ENCODE measurements around the gene HNF1A.

The HNF1A gene

GRCh38 chr12:120961604-120962531, 16.5 kb upstream of the HNF1A start:
- TF ChIP-seq POLR2AphosphoS5 (IDR thresholded peaks at IDR 0.05; ENCODE audit: low read depth, low read length) = no peak
- no peak for TF ChIP-seq TAF1 (IDR thresholded peaks at IDR 0.05; ENCODE audit: borderline replicate concordance, low read depth, low read length)
- TF ChIP-seq POLR2A (IDR thresholded peaks at IDR 0.05; ENCODE audit: low read depth, low read length) = no peak
- no peak for DNase-seq (ENCODE audit: insufficient read length)

GRCh38 chr12:120962532-120963020, 15.8 kb upstream of the HNF1A start:
- DNase-seq (ENCODE audit: insufficient read length) (no peak), FAIRE-seq (no peak)
- TF ChIP-seq POLR2AphosphoS5 (IDR thresholded peaks at IDR 0.05; ENCODE audit: low read depth, low read length) (no peak), POLR2A (IDR thresholded peaks at IDR 0.05; ENCODE audit: low read depth, low read length) (no peak), TAF1 (IDR thresholded peaks at IDR 0.05; ENCODE audit: borderline replicate concordance, low read depth, low read length) (no peak)

More at GRCh38 chr12:120961604-120962531, 16.5 kb upstream of the HNF1A start:
- no peak for FAIRE-seq

GRCh38 chr12:120964298-120964697, 14.0 kb upstream of the HNF1A start:
- DNase-seq (ENCODE audit: insufficient read length) = no peak
- FAIRE-seq = no peak
- TF ChIP-seq POLR2A (IDR thresholded peaks at IDR 0.05; ENCODE audit: low read depth, low read length) = no peak
- TF ChIP-seq TAF1 (IDR thresholded peaks at IDR 0.05; ENCODE audit: borderline replicate concordance, low read depth, low read length) = no peak
- no peak for TF ChIP-seq POLR2AphosphoS5 (IDR thresholded peaks at IDR 0.05; ENCODE audit: low read depth, low read length)

- FAIRE-seq = no peak
- TF ChIP-seq POLR2AphosphoS5 (IDR thresholded peaks at IDR 0.05; ENCODE audit: low read depth, low read length) = no peak
- no peak for TF ChIP-seq TAF1 (IDR thresholded peaks at IDR 0.05; ENCODE audit: borderline replicate concordance, low read depth, low read length)
- TF ChIP-seq POLR2A (IDR thresholded peaks at IDR 0.05; ENCODE audit: low read depth, low read length) = no peak
Observed at GRCh38 chr12:120965534-120966091, 12.7 kb upstream of the HNF1A start.

DNA sequence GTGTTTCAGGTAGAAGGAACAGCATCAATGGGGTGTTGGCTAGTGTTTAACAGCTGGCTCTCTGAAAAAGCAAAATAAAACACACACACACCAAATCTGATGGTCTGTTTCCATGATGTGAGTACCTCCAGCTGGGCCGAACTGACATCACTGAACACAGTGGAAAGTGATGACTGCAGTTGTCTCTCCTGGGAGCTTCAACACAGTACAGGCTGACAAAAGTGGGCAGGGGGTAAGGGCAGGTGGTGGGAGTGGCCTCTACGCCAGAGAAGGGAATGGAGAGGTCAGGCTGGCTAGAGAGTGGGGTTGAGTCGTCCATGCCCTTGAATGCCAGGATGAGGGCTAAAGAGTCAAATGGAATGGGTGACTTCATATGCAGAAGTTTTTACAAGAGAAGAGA, 8.0 kb upstream of the HNF1A start:
- FAIRE-seq (no peak), DNase-seq (ENCODE audit: insufficient read length) (no peak)
- TF ChIP-seq TAF1 (IDR thresholded peaks at IDR 0.05; ENCODE audit: borderline replicate concordance, low read depth, low read length) = no peak
- no peak for TF ChIP-seq POLR2A (IDR thresholded peaks at IDR 0.05; ENCODE audit: low read depth, low read length)
- no peak for TF ChIP-seq POLR2AphosphoS5 (IDR thresholded peaks at IDR 0.05; ENCODE audit: low read depth, low read length)

More at GRCh38 chr12:120965534-120966091, 12.7 kb upstream of the HNF1A start:
- DNase-seq (ENCODE audit: insufficient read length) = no peak

- no peak for DNase-seq (ENCODE audit: insufficient read length)
- peak; percentile 89 for FAIRE-seq
Observed at GRCh38 chr12:120971299-120972180, 6.8 kb upstream of the HNF1A start.

DNA sequence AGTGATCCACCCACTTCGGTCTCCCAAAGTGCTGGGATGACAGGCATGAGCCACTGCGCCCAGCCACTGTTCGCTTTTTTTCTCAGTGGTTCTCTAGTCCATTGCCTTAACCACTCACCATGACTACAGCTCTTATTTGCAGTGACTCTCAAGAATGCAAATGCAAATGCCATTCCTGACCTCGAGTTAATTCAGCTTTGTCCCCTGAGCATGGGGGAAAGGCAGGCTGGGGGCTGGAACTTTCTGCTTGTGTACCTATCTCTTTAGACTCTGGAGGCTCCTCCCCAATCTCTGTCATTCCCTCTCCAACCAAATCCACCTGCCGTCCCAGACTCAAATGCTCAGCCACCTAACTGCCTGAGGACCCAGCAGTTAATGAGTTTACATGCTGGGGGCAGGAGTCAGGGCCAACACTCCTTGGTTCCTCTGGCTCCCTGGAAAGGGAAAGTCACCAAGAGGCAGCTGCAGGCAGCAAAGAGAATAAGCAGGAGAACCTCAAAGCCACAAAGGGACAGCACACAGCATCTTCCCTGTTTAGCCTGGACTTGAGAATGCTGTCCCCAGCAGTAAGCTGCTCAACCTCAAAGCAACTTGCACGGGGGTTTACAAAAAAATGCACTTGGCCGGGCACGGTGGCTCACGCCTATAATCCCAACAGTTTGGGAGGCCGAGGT, 5.3 kb upstream of the HNF1A start:
- DNase-seq (ENCODE audit: insufficient read length) (no peak), FAIRE-seq (no peak)
- TF ChIP-seq POLR2AphosphoS5 (IDR thresholded peaks at IDR 0.05; ENCODE audit: low read depth, low read length) (no peak), TAF1 (IDR thresholded peaks at IDR 0.05; ENCODE audit: borderline replicate concordance, low read depth, low read length) (no peak), POLR2A (IDR thresholded peaks at IDR 0.05; ENCODE audit: low read depth, low read length) (no peak)

More at GRCh38 chr12:120971299-120972180, 6.8 kb upstream of the HNF1A start:
- no peak for TF ChIP-seq POLR2A (IDR thresholded peaks at IDR 0.05; ENCODE audit: low read depth, low read length)
- no peak for TF ChIP-seq POLR2AphosphoS5 (IDR thresholded peaks at IDR 0.05; ENCODE audit: low read depth, low read length)
- no peak for TF ChIP-seq TAF1 (IDR thresholded peaks at IDR 0.05; ENCODE audit: borderline replicate concordance, low read depth, low read length)

DNA sequence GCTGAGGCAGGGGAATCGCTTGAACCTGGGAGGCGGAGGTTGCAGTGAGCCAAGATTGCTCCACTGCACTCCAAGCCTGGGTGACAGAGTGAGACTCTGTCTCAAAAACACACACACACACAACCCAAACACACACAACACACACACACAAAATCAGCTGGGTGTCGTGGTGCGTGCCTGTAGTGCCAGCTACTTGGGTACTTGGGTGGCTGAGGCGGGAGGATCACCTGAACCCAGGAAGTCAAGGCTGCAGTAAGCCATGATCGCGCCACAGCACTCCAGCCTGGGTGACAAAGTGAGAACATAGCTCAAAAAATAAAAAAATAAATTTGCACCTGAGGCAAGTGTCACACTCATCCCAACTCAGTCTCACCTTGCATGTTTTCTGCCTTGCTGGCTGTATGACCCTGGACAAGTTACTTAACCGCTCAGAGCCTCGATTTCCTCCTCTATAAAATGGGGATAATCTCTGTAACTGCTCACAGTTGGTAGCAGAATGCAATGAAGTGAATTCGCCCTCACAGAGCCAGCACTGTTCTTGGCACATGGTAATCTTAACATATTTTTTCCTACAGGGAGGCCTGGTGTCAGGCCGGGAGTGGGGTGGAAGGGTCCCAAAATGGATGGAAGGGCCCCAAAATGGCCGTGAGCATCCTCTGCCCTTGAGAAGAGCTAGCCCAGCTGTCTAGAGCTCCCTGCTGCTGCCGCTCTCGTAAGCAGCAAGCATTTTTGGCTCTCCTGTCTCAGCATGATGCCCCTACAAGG, 630 bp upstream of the HNF1A start:
- DNase-seq (ENCODE audit: insufficient read length) (no peak), FAIRE-seq (no peak)
- TF ChIP-seq TAF1 (IDR thresholded peaks at IDR 0.05; ENCODE audit: borderline replicate concordance, low read depth, low read length) (no peak), POLR2A (IDR thresholded peaks at IDR 0.05; ENCODE audit: low read depth, low read length) (no peak), POLR2AphosphoS5 (IDR thresholded peaks at IDR 0.05; ENCODE audit: low read depth, low read length) (no peak)

DNA sequence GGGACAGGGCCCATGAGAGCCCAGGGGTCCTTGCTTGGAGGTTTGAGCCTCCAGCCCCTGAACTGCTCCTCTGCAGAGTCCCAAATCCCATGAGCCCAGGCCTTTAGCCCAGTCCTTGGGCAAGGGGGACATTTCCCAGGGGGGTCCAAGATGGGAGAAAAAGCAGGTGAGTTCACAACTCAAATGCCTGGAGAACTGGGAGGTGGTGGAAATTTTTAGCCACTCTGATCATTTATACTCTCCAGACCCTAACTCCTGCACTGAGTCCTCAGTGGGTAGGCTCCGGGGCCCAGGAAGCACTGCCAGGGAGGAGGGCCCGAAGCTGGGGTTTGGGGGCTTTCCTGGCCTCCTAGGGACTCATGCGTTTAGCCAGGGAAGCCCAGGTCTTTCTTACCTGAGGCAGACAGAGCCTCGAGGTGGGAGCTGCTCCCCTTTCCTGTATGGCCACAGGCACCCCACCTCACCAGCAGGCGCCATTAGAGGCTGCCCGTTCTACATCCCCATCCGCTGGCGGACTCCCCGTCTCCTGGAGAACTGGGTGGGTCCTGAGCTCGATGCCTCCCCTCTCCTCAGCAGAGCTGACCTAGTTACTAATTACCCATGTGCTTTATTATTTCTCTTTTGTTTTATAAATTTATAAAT, 998 bp downstream of the HNF1A start:
- no peak for DNase-seq (ENCODE audit: insufficient read length)
- TF ChIP-seq TAF1 (IDR thresholded peaks at IDR 0.05; ENCODE audit: borderline replicate concordance, low read depth, low read length) = no peak
- no peak for TF ChIP-seq POLR2AphosphoS5 (IDR thresholded peaks at IDR 0.05; ENCODE audit: low read depth, low read length)
- FAIRE-seq = no peak
